OCI-LY1 (cell line): Measurements from ENCODE around the gene MGST1.

Source experiments
- H2AFZ ChIP-seq: fragments of 200-600 bp; sonication (generic), shearing (Covaris generic); 2 replicates; pipeline ENCODE4 v1.6.0; 2014; ENCODE audit warnings: antibody characterized with exemption, mild to moderate bottlenecking, low read length
- H3F3A ChIP-seq: fragments of 200-600 bp; sonication (generic), shearing (Covaris generic); 2 replicates; pipeline ENCODE4 v1.6.0; 2014; ENCODE audit warnings: mild to moderate bottlenecking, antibody characterized with exemption, low read length, moderate library complexity; ENCODE audit not compliant: insufficient read depth
- H3K27ac ChIP-seq: fragments of 200-600 bp; sonication (generic); 2 replicates; pipeline ENCODE4 v1.5.1; 2014; ENCODE audit warnings: low read length, mixed run types, mild to moderate bottlenecking, low read depth; ENCODE audit not compliant: poor library complexity, severe bottlenecking
- H3K27me3 ChIP-seq: fragments of 200-600 bp; sonication (generic); 2 replicates; pipeline ENCODE4 v1.6.0; 2014; ENCODE audit warnings: antibody characterized with exemption, mild to moderate bottlenecking, low read length, moderate library complexity; ENCODE audit not compliant: insufficient read depth
- H3K36me3 ChIP-seq: fragments of 200-600 bp; sonication (generic); 2 replicates; pipeline ENCODE4 v1.6.1; 2014; ENCODE audit warnings: mild to moderate bottlenecking, antibody characterized with exemption, low read length, moderate library complexity, mixed read lengths; ENCODE audit not compliant: insufficient read depth
- H3K4me1 ChIP-seq: fragments of 200-600 bp; sonication (generic); 2 replicates; pipeline ENCODE4 v1.5.1; 2014; ENCODE audit warnings: mild to moderate bottlenecking, low read length, moderate library complexity; ENCODE audit not compliant: insufficient read depth, severe bottlenecking
- H3K4me2 ChIP-seq: fragments of 200-600 bp; sonication (generic), shearing (Covaris generic); 2 replicates; pipeline ENCODE4 v1.6.1; 2014; ENCODE audit warnings: low read length
- H3K4me3 ChIP-seq: fragments of 200-600 bp; sonication (generic); 2 replicates; pipeline ENCODE4 v1.5.1; 2014; ENCODE audit warnings: low read length, low read depth, mild to moderate bottlenecking, mixed read lengths; ENCODE audit not compliant: poor library complexity, severe bottlenecking
- H3K79me2 ChIP-seq: fragments of 200-600 bp; shearing (Covaris generic); 2 replicates; pipeline ENCODE4 v1.6.1; 2016; ENCODE audit warnings: mixed run types, low read length, mixed read lengths; ENCODE audit not compliant: insufficient read depth
- H3K9ac ChIP-seq: fragments of 200-600 bp; sonication (generic), shearing (Covaris generic); 2 replicates; pipeline ENCODE4 v1.6.1; 2014; ENCODE audit warnings: mild to moderate bottlenecking, low read length, mixed read lengths
- H3K9me2 ChIP-seq: fragments of 200-600 bp; sonication (generic), shearing (Covaris generic); 2 replicates; pipeline ENCODE4 v1.6.1; 2014; ENCODE audit warnings: low read depth, mild to moderate bottlenecking, low read length, mixed read lengths
- H3K9me3 ChIP-seq: fragments of 200-600 bp; shearing (Covaris generic); 2 replicates; pipeline ENCODE4 v1.6.1; 2014; ENCODE audit warnings: low read length, mixed read lengths
- H4K20me1 ChIP-seq: fragments of 200-600 bp; sonication (generic), shearing (Covaris generic); 2 replicates; pipeline ENCODE4 v1.6.0; 2016; ENCODE audit warnings: mild to moderate bottlenecking, low read length; ENCODE audit not compliant: insufficient read depth
- CTCF ChIP-seq: fragments of 200-600 bp; sonication (generic), shearing (Covaris generic); IDR thresholded peaks from 2 replicates; pipeline ENCODE4 v1.5.1; 2017; ENCODE audit warnings: mild to moderate bottlenecking, antibody characterized with exemption, low read length, moderate library complexity, mixed read lengths
- EZH2 ChIP-seq: fragments of 200-600 bp; sonication (generic), shearing (Covaris generic); IDR thresholded peaks from 2 replicates; pipeline ENCODE4 v1.8.0; 2017; ENCODE audit warnings: borderline replicate concordance, mixed run types, mild to moderate bottlenecking, antibody characterized with exemption, low read length, moderate library complexity, mixed read lengths

MGST1 gene

DNA sequence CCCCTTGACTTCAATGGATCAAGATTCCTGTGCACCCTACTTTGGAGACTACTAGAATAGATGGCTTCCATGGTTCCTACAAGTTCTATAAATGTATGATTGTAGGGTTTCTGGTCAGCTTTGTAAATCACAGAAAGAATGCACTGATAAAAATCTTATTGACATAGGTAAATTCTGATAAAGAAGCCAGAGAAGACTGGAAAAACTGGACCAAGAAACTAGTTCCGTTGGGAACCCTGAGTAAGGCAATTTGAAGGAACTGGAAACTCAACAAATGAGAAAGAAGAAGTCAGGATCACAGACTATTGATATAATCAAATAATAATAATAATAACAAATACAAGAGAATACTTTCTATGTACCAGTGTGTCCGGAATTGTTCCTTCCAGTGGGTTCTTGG, 15.4 kb upstream of the MGST1 start:
- no peaks in the 10 kb centered on the region for H4K20me1 ChIP-seq
- no peaks in the 10 kb centered on the region for H3K79me2 ChIP-seq
- H3K27me3 ChIP-seq: no peaks in the 10 kb centered on the region; the same call in 1 of the 2 replicates
- no peak overlapping the region for H3K4me2 ChIP-seq
- no peak for TF ChIP-seq EZH2
- TF ChIP-seq CTCF: no peak
- H3K9me3 ChIP-seq: no peaks in the 10 kb centered on the region
- H3K27ac ChIP-seq: no peak overlapping the region
- H3K9me2 ChIP-seq: no peaks in the 10 kb centered on the region
- no peak overlapping the region for H3K4me3 ChIP-seq
- no peaks in the 10 kb centered on the region for H3K4me1 ChIP-seq
- H2AFZ ChIP-seq: no peak overlapping the region
- no peak overlapping the region for H3K9ac ChIP-seq
- H3F3A ChIP-seq: no peaks in the 10 kb centered on the region
- H3K36me3 ChIP-seq: no peaks in the 10 kb centered on the region

GRCh38 chr12:16335838-16336237, 11.6 kb upstream of the MGST1 start:
- Histone ChIP-seq H3K4me2 (no peak overlapping the region), H3K36me3 (no peaks in the 10 kb centered on the region), H3K27me3 (no peaks in the 10 kb centered on the region), H3K4me3 (no peak overlapping the region), H3K9ac (no peak overlapping the region), H3K79me2 (no peaks in the 10 kb centered on the region), H3K27ac (no peak overlapping the region), H2AFZ (no peak overlapping the region), H3K9me3 (no peaks in the 10 kb centered on the region), H4K20me1 (no peaks in the 10 kb centered on the region), H3K4me1 (no peaks in the 10 kb centered on the region), H3F3A (no peaks in the 10 kb centered on the region), H3K9me2 (no peaks in the 10 kb centered on the region)
- no peak for TF ChIP-seq CTCF
- no peak for TF ChIP-seq EZH2

DNA sequence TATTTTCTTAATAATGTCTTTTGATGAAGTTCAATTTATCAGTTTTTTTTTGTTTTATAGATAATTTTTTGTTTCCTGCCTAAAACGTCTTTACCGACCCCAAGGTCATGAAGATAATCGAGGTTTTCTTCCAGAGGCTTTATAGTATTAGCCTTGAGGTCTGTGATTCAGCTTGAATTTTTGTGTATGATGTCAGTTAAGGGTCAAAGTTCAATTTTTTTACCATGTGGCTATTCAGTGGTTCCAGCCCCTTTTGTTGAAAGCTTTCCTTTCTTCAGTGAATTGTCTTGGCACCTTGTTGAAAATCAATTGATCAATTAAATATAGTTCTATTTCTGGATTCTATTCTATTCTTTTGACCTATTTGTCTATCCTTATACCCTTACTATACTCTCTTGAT, 3.2 kb upstream of the MGST1 start:
- Histone ChIP-seq H3K79me2 (no peaks in the 10 kb centered on the region), H3K9me3 (no peaks in the 10 kb centered on the region), H3K4me3 (no peak overlapping the region), H3K27me3 (no peaks in the 10 kb centered on the region), H3K4me1 (no peaks in the 10 kb centered on the region), H3K9ac (no peak overlapping the region), H3K9me2 (no peaks in the 10 kb centered on the region), H3K36me3 (no peaks in the 10 kb centered on the region), H3F3A (no peaks in the 10 kb centered on the region), H4K20me1 (no peaks in the 10 kb centered on the region), H3K27ac (no peak overlapping the region), H3K4me2 (no peak overlapping the region), H2AFZ (no peak overlapping the region)
- TF ChIP-seq CTCF (no peak), EZH2 (no peak)
